ENCODE measurements around the gene B4GALT6. TPM values are rescaled to one million over a fixed set of nuclear protein-coding genes. Genes with fewer than 3 reads are reported as not detected.

B4GALT6 gene
- total RNA-seq, 4 donors from 2014 or later = 1.5 to 11.8 (median 3.9) TPM

DNA sequence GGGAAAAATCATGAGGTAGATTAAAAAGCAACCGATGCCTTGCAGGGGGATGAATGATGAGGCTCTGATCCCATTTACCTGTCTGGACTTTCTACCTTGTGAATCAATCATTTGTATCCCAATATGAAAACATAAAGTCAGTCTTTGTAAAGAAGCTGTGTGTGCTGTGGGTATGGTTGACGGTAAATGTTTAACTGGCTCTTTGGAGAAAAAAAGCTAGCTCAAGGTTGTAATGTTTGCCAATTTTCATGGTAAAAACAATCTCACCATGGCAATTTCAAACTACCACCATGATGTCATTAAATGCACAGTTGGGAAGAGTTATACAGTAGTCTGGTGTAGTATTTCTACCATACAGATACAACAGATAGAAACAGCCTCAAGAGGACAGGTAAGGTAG lies 78.1 kb downstream of the B4GALT6 start:
- H3K27me3 ChIP-seq = no peaks in the 10 kb centered on the region
- no peaks in the 10 kb centered on the region for H3K4me1 ChIP-seq
- H3K36me3 ChIP-seq = no peaks in the 10 kb centered on the region
- H3K4me3 ChIP-seq = no peak overlapping the region
- H3K27ac ChIP-seq = no peak overlapping the region
- DNase-seq = no peak
- intact Hi-C loops (cut with DNase I; ENCODE audit: low total_unique reads) = no loop called here
- TF ChIP-seq, protein P1, sequence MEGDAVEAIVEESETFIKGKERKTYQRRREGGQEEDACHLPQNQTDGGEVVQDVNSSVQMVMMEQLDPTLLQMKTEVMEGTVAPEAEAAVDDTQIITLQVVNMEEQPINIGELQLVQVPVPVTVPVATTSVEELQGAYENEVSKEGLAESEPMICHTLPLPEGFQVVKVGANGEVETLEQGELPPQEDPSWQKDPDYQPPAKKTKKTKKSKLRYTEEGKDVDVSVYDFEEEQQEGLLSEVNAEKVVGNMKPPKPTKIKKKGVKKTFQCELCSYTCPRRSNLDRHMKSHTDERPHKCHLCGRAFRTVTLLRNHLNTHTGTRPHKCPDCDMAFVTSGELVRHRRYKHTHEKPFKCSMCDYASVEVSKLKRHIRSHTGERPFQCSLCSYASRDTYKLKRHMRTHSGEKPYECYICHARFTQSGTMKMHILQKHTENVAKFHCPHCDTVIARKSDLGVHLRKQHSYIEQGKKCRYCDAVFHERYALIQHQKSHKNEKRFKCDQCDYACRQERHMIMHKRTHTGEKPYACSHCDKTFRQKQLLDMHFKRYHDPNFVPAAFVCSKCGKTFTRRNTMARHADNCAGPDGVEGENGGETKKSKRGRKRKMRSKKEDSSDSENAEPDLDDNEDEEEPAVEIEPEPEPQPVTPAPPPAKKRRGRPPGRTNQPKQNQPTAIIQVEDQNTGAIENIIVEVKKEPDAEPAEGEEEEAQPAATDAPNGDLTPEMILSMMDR (IDR thresholded peaks at IDR 0.05) = no peak
- no peak for TF ChIP-seq POLR2A (IDR thresholded peaks at IDR 0.05)
- H3K9me3 ChIP-seq = no peaks in the 10 kb centered on the region

- intact Hi-C loops (cut with DNase I; ENCODE audit: low total_unique reads) = no loop called here
- Histone ChIP-seq H3K4me1 (no peaks in the 10 kb centered on the region), H3K27me3 (no peaks in the 10 kb centered on the region), H3K36me3 (no peaks in the 10 kb centered on the region), H3K9me3 (no peaks in the 10 kb centered on the region), H3K27ac (no peak overlapping the region), H3K4me3 (no peak overlapping the region)
- DNase-seq = no peak
- TF ChIP-seq, protein P1 (IDR thresholded peaks at IDR 0.05) = no peak
- no peak for TF ChIP-seq POLR2A (IDR thresholded peaks at IDR 0.05)
These were observed 81.1 kb downstream of the B4GALT6 start for GRCh38 chr18:31603315-31603714.

DNA sequence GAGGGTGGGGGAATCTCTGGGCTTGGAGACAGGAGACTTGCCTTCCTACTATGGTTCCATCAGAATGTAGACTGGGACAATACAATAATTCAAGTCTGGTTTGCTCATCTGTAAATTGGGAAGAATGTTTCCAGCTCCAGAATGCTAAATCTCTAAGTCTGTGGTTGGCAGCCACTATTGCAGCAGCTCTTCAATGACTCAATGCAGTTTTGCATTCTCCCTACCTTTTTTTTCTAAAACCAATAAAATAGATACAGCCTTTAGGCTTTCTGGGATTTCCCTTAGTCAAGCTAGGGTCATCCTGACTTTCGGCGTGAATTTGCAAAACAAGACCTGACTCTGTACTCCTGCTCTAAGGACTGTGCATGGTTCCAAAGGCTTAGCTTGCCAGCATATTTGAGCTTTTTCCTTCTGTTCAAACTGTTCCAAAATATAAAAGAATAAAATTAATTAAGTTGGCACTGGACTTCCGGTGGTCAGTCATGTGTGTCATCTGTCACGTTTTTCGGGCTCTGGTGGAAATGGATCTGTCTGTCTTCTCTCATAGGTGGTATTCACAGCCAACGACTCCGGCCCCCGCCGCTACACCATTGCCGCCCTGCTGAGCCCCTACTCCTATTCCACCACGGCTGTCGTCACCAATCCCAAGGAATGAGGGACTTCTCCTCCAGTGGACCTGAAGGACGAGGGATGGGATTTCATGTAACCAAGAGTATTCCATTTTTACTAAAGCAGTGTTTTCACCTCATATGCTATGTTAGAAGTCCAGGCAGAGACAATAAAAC lies 86.2 kb downstream of the B4GALT6 start:
- TF ChIP-seq POLR2A (IDR thresholded peaks at IDR 0.05) = no peak
- TF ChIP-seq, protein P1 (IDR thresholded peaks at IDR 0.05) = no peak
- no peak overlapping the region for H3K4me3 ChIP-seq
- H3K4me1 ChIP-seq = no peaks in the 10 kb centered on the region
- H3K27ac ChIP-seq = no peak overlapping the region
- intact Hi-C loops (cut with DNase I; ENCODE audit: low total_unique reads) = no loop called here
- H3K27me3 ChIP-seq = no peaks in the 10 kb centered on the region
- no peaks in the 10 kb centered on the region for H3K36me3 ChIP-seq
- DNase-seq = no peak
- H3K9me3 ChIP-seq = no peaks in the 10 kb centered on the region

DNA sequence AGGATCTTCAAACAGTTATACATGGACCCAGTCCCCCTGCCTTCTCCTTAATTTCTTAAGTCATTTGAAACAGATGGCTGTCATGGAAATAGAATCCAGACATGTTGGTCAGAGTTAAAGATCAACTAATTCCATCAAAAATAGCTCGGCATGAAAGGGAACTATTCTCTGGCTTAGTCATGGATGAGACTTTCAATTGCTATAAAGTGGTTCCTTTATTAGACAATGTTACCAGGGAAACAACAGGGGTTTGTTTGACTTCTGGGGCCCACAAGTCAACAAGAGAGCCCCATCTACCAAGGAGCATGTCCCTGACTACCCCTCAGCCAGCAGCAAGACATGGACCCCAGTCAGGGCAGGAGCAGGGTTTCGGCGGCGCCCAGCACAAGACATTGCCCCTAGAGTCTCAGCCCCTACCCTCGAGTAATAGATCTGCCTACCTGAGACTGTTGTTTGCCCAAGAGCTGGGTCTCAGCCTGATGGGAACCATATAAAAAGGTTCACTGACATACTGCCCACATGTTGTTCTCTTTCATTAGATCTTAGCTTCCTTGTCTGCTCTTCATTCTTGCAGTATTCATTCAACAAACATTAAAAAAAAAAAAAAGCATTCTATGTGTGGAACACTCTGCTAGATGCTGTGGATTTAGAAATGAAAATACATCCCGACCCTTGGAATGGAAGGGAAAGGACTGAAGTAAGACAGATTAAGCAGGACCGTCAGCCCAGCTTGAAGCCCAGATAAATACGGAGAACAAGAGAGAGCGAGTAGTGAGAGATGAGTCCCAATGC lies 88.1 kb downstream of the B4GALT6 start:
- no peaks in the 10 kb centered on the region for H3K27me3 ChIP-seq
- no peak for TF ChIP-seq POLR2A (IDR thresholded peaks at IDR 0.05)
- TF ChIP-seq, protein P1 (IDR thresholded peaks at IDR 0.05) = no peak
- H3K36me3 ChIP-seq = no peaks in the 10 kb centered on the region
- no peak for DNase-seq
- no peaks in the 10 kb centered on the region for H3K4me1 ChIP-seq
- no peak overlapping the region for H3K4me3 ChIP-seq
- no peak overlapping the region for H3K27ac ChIP-seq
- intact Hi-C loops (cut with DNase I; ENCODE audit: low total_unique reads) = no loop called here
- no peaks in the 10 kb centered on the region for H3K9me3 ChIP-seq

Measured in uterus (tissue), 4 donors.